ENCODE data around the gene FDX2. TPM values are rescaled to one million over a fixed set of nuclear protein-coding genes. Genes with fewer than 3 reads are reported as not detected.
A peak's percentile ranks its signal among the peaks of the same experiment; 100 is the strongest.

Gene FDX2
- total and polyA plus RNA-seq, 2 of the 13 experiments (the other 11 are each of a cell fraction or from before 2014, with no cell fraction given), result 21.0 to 24.7 TPM

- TF ChIP-seq E2F5 (CRISPR knock-in tag; conservative IDR thresholded peaks at IDR 0.05) (no peak), SUZ12 (IDR thresholded peaks at IDR 0.05; ENCODE audit: low read depth, low read length) (no peak), KDM5B (CRISPR knock-in tag; IDR thresholded peaks at IDR 0.05; ENCODE audit: borderline replicate concordance) (peak; percentile 87), ZNF124 (CRISPR knock-in tag; IDR thresholded peaks at IDR 0.05) (peak; percentile 74; the same call in 1 of the 2 replicates), RBM22 (optimal IDR thresholded peaks at IDR 0.05; ENCODE audit: low read length) (no peak), JARID2 (CRISPR knock-in tag; IDR thresholded peaks at IDR 0.05; ENCODE audit: insufficient replicate concordance) (peak; percentile 35), CENPX (CRISPR knock-in tag; IDR thresholded peaks at IDR 0.05) (no peak), IRF2 (CRISPR knock-in tag; IDR thresholded peaks at IDR 0.05) (peak; percentile 78), ZGPAT (CRISPR knock-in tag; IDR thresholded peaks at IDR 0.05) (peak; percentile 97), ZNF292 (CRISPR knock-in tag; IDR thresholded peaks at IDR 0.05; ENCODE audit: borderline replicate concordance, low read depth) (peak; percentile 78; the same call in 1 of the 2 replicates), TFAP4 (IDR thresholded peaks at IDR 0.05; ENCODE audit: borderline replicate concordance, low read depth) (peak; percentile 61; the same call in 1 of the 2 replicates), KLF16 (CRISPR knock-in tag; IDR thresholded peaks at IDR 0.05) (peak in 1 of 2 experiments; percentile 96; a peak in 2 of 4 replicates), FOXK1 (CRISPR knock-in tag; IDR thresholded peaks at IDR 0.05; ENCODE audit: borderline replicate concordance, low read depth) (peak; percentile 58), ZNF891 (CRISPR knock-in tag; IDR thresholded peaks at IDR 0.05) (peak; percentile 90), TBX3 (IDR thresholded peaks at IDR 0.05; ENCODE audit: borderline replicate concordance) (peak; percentile 39; the same call in 1 of the 2 replicates), ZNF713 (CRISPR knock-in tag; IDR thresholded peaks at IDR 0.05) (no peak), CBX1 (IDR thresholded peaks at IDR 0.05; ENCODE audit: low read depth) (peak; percentile 64), ZBTB44 (CRISPR knock-in tag; IDR thresholded peaks at IDR 0.05) (0 out of 2 replicates have a peak, but pooled peaks have one; percentile 37), ZNF510 (CRISPR knock-in tag; IDR thresholded peaks at IDR 0.05; ENCODE audit: low read depth) (no peak; the same call in 1 of the 2 replicates), ZNF562 (CRISPR knock-in tag; IDR thresholded peaks at IDR 0.05; ENCODE audit: borderline replicate concordance) (no peak), BATF2 (CRISPR knock-in tag; IDR thresholded peaks at IDR 0.05) (0 out of 2 replicates have a peak, but pooled peaks have one; percentile 4), CHCHD3 (CRISPR knock-in tag; IDR thresholded peaks at IDR 0.05) (no peak), ZNF546 (CRISPR knock-in tag; conservative IDR thresholded peaks at IDR 0.05) (0 out of 2 replicates have a peak, but pooled peaks have one; percentile 56)
These were observed 45.0 kb downstream of the FDX2 start, which contains the start of gene ICAM1 (continued) for GRCh38 chr19:10270616-10271394.
